A549 (cell line): ENCODE measurements around the gene HCRTR1. TPM values are rescaled to one million over a fixed set of nuclear protein-coding genes. Genes with fewer than 3 reads are reported as not detected.

ENCODE experiments used
- ATAC-seq, 2 experiments: fragments of 200-7000 bp in 1 of 2; fragments of >200 bp in 1 of 2; cut with Nextera tagmentation in 1 of 2; cut with Tn5 transposase in 1 of 2; 3 replicates each; pipeline versions ENCODE4 v1.8.0 to v1.9.1; 2018 to 2020; ENCODE audit warnings: mild to moderate bottlenecking in 1 of 2, moderate library complexity in 1 of 2
- CTCF ChIA-PET: fragments of 300-600 bp; sonication (Branson Sonifier 250); formaldehyde crosslinking; extraction: SDS; loops from one replicate; lab custom pipeline; 2021; ENCODE audit warnings: antibody characterized with exemption, inconsistent platforms; lab: Yijun Ruan, JAX
- POLR2A ChIA-PET: fragments of 350-600 bp; formaldehyde crosslinking; extraction: SDS; loops from one replicate; lab custom pipeline; 2021; ENCODE audit warnings: antibody characterized with exemption, inconsistent platforms; lab: Yijun Ruan, JAX
- DNase-seq, 2 experiments: peaks; one replicate each; pipeline versions ENCODE4 v3.0.0 to v3.0.0-alpha.2; 2011 to 2016; ENCODE audit warnings: low read depth in 1 of 2, low spot score in 1 of 2
- FAIRE-seq: peaks from 2 replicates; lab custom pipeline; 2011; peaks lifted over from hg19 to GRCh38; lab: Jason Lieb, UNC
- H3K27ac ChIP-seq, 2 experiments: fragments of >200 bp; sonication (Bioruptor Twin); formaldehyde crosslinking; 3 replicates each; pipeline ENCODE4 v1.5.1; 2016 to 2017
- H3K4me1 ChIP-seq: fragments of >200 bp; sonication (Bioruptor Twin); formaldehyde crosslinking; 3 replicates; pipeline ENCODE4 v1.6.1; 2016
- H3K4me2 ChIP-seq: fragments of >200 bp; sonication (Bioruptor Twin); formaldehyde crosslinking; 3 replicates; pipeline ENCODE4 v1.6.1; 2016
- H3K4me3 ChIP-seq: fragments of >200 bp; sonication (Bioruptor Twin); formaldehyde crosslinking; 3 replicates; pipeline ENCODE4 v1.5.1; 2016
- H3K9me3 ChIP-seq: fragments of >200 bp; sonication (Bioruptor Twin); formaldehyde crosslinking; 3 replicates; pipeline ENCODE4 v1.6.1; 2016
- BHLHE40 ChIP-seq: IDR thresholded peaks from 2 replicates; pipeline ENCODE4 v1.6.1; 2012; ENCODE audit warnings: low read depth, low read length, inconsistent platforms
- CBX2 ChIP-seq: fragments of 200-600 bp; sonication (generic); IDR thresholded peaks from 2 replicates; pipeline ENCODE4 v1.6.1; 2016; ENCODE audit warnings: low read depth, mild to moderate bottlenecking, borderline replicate concordance
- CBX8 ChIP-seq: fragments of 200-600 bp; sonication (generic); IDR thresholded peaks from 2 replicates; pipeline ENCODE4 v1.6.1; 2016
- CEBPB ChIP-seq, 2 experiments: fragments of >200 bp in 1 of 2; sonication (Bioruptor Twin) in 1 of 2; formaldehyde crosslinking in 1 of 2; IDR thresholded peaks; 2 replicates each; pipeline ENCODE4 v1.6.1; 2012 to 2016
- CHD2 ChIP-seq: fragments of 150-350 bp; IDR thresholded peaks from 2 replicates; pipeline ENCODE4 v1.6.1; 2014; ENCODE audit warnings: low read length; ENCODE audit not compliant: partially characterized antibody
- CHD4 ChIP-seq: fragments of 200-600 bp; sonication (generic); IDR thresholded peaks from 2 replicates; pipeline ENCODE4 v1.6.1; 2016; ENCODE audit warnings: antibody characterized with exemption, mild to moderate bottlenecking, borderline replicate concordance
- EP300 ChIP-seq, 2 experiments: fragments of >200 bp; sonication (Bioruptor Twin); formaldehyde crosslinking; IDR thresholded peaks; 2 replicates in 1 of 2; 3 replicates in 1 of 2; pipeline ENCODE4 v1.6.1; 2016 to 2017
- FOSB ChIP-seq: fragments of 250-450 bp; sonication (Bioruptor Pico); IDR thresholded peaks from 2 replicates; pipeline ENCODE4 v1.5.0; 2020; ENCODE audit warnings: mild to moderate bottlenecking, moderate library complexity
- FOSL2 ChIP-seq, 2 experiments: fragments of 450-650 bp in 1 of 2; fragments of >200 bp in 1 of 2; sonication (Bioruptor Twin) in 1 of 2; formaldehyde crosslinking; IDR thresholded peaks; 2 replicates each; pipeline versions ENCODE4 v1.5.0 to v1.6.1; 2016 to 2020; ENCODE audit warnings: mild to moderate bottlenecking in 1 of 2, moderate library complexity in 1 of 2
- FOXS1 ChIP-seq: fragments of 250-450 bp; sonication (Bioruptor Pico); IDR thresholded peaks from 2 replicates; pipeline ENCODE4 v1.5.0; 2020; ENCODE audit warnings: mild to moderate bottlenecking, moderate library complexity
- GATA3 ChIP-seq: IDR thresholded peaks from 2 replicates; pipeline ENCODE4 v1.6.1; 2012; ENCODE audit warnings: borderline replicate concordance
- HDAC2 ChIP-seq: fragments of 200-600 bp; sonication (generic); IDR thresholded peaks from 2 replicates; pipeline ENCODE4 v1.6.1; 2016
- HEYL ChIP-seq: fragments of 250-450 bp; sonication (Bioruptor Pico); IDR thresholded peaks from 2 replicates; pipeline ENCODE4 v1.8.0; 2021; ENCODE audit warnings: mild to moderate bottlenecking, moderate library complexity
- HOXB13 ChIP-seq: fragments of 250-450 bp; sonication (Bioruptor Pico); IDR thresholded peaks from 2 replicates; pipeline ENCODE4 v1.5.0; 2020; ENCODE audit warnings: low read depth, mild to moderate bottlenecking, moderate library complexity
- JUN ChIP-seq, 2 experiments: fragments of >200 bp; sonication (Bioruptor Twin); formaldehyde crosslinking; IDR thresholded peaks; 2 replicates in 1 of 2; 3 replicates in 1 of 2; pipeline ENCODE4 v1.6.1; 2016 to 2017
- JUNB ChIP-seq: fragments of >200 bp; sonication (Bioruptor Twin); formaldehyde crosslinking; IDR thresholded peaks from 2 replicates; pipeline ENCODE4 v1.6.1; 2016
- MYC ChIP-seq: IDR thresholded peaks from 2 replicates; pipeline ENCODE4 v1.6.1; 2012; ENCODE audit warnings: mild to moderate bottlenecking, inconsistent platforms, low read length, improper control_type of control experiment, borderline replicate concordance
- POLR2A ChIP-seq: IDR thresholded peaks from 2 replicates; pipeline ENCODE4 v1.6.1; 2012; ENCODE audit warnings: mild to moderate bottlenecking, low read length
- RAD21 ChIP-seq, 2 experiments: fragments of >200 bp in 1 of 2; sonication (Bioruptor Twin) in 1 of 2; formaldehyde crosslinking in 1 of 2; IDR thresholded peaks in 1 of 2; conservative IDR thresholded peaks in 1 of 2; 2 replicates in 1 of 2; 3 replicates in 1 of 2; pipeline ENCODE4 v1.6.1; 2012 to 2018; ENCODE audit warnings: inconsistent platforms in 1 of 2
- RARB ChIP-seq: fragments of 250-450 bp; sonication (Bioruptor Pico); IDR thresholded peaks from 2 replicates; pipeline ENCODE4 v1.8.0; 2021; ENCODE audit warnings: mild to moderate bottlenecking, moderate library complexity
- RCOR1 ChIP-seq: fragments of 150-350 bp; IDR thresholded peaks from 2 replicates; pipeline ENCODE4 v1.6.1; 2014; ENCODE audit warnings: antibody characterized with exemption, low read length, low read depth
- RNF2 ChIP-seq: fragments of 200-600 bp; sonication (generic); IDR thresholded peaks from 2 replicates; pipeline ENCODE4 v1.6.1; 2016; ENCODE audit warnings: low read depth, mild to moderate bottlenecking, antibody characterized with exemption, moderate library complexity, borderline replicate concordance
- SMC3 ChIP-seq: fragments of >200 bp; sonication (Bioruptor Twin); formaldehyde crosslinking; IDR thresholded peaks from 3 replicates; pipeline ENCODE4 v1.6.1; 2018; ENCODE audit warnings: inconsistent platforms
- TP53 ChIP-seq: fragments of 250-450 bp; sonication (Bioruptor Pico); IDR thresholded peaks from 2 replicates; pipeline ENCODE4 v1.5.0; 2021; ENCODE audit warnings: mild to moderate bottlenecking, moderate library complexity
- ZFP36 ChIP-seq: fragments of 450-650 bp; IDR thresholded peaks from 2 replicates; pipeline ENCODE4 v1.6.1; 2014; ENCODE audit warnings: borderline replicate concordance; ENCODE audit not compliant: partially characterized antibody
- WGBS: methylation state at CpG from one replicate; pipeline ENCODE4 v1.1.6; 2017; ENCODE audit errors: missing lambda C conversion rate; 5-methylcytosine and 5-hydroxymethylcytosine counted together
- polyA plus RNA-seq, 4 experiments: library from polyadenylated mRNA; depleted of rRNA in 3 of 4; stranded (reverse); fragments of >200 nt; fragmentation: RNase III in 1 of 4; extraction: RNeasy Plus Mini Kit Qiagen cat#74134 plus additional on column Dnase treatment in 1 of 4; gene quantifications; 2 replicates in 3 of 4; 3 replicates in 1 of 4; pipeline ENCODE4 v1.2.3, GENCODE V29; 2011 to 2017
- TF ChIP-seq, protein P1 (sequence below): IDR thresholded peaks from 2 replicates; pipeline ENCODE4 v1.6.1; 2012; ENCODE audit warnings: low read depth, borderline replicate concordance
- TF ChIP-seq, protein P2 (sequence below): fragments of >200 bp; sonication (Bioruptor Twin); formaldehyde crosslinking; IDR thresholded peaks from 3 replicates; pipeline ENCODE4 v1.6.1; 2016
- TF ChIP-seq, protein P3 (sequence below): fragments of >200 bp; sonication (Bioruptor Twin); formaldehyde crosslinking; IDR thresholded peaks from 2 replicates; pipeline ENCODE4 v1.6.1; 2016
- TF ChIP-seq, protein P4 (sequence below): IDR thresholded peaks from 2 replicates; pipeline ENCODE4 v1.6.1; 2012
- TF ChIP-seq, protein P5 (sequence below): IDR thresholded peaks from 2 replicates; pipeline ENCODE4 v1.6.1; 2012

The HCRTR1 gene
- polyA plus RNA-seq, 2 of the 4 experiments (the other 2 are of a cell fraction), result not detected

DNA sequence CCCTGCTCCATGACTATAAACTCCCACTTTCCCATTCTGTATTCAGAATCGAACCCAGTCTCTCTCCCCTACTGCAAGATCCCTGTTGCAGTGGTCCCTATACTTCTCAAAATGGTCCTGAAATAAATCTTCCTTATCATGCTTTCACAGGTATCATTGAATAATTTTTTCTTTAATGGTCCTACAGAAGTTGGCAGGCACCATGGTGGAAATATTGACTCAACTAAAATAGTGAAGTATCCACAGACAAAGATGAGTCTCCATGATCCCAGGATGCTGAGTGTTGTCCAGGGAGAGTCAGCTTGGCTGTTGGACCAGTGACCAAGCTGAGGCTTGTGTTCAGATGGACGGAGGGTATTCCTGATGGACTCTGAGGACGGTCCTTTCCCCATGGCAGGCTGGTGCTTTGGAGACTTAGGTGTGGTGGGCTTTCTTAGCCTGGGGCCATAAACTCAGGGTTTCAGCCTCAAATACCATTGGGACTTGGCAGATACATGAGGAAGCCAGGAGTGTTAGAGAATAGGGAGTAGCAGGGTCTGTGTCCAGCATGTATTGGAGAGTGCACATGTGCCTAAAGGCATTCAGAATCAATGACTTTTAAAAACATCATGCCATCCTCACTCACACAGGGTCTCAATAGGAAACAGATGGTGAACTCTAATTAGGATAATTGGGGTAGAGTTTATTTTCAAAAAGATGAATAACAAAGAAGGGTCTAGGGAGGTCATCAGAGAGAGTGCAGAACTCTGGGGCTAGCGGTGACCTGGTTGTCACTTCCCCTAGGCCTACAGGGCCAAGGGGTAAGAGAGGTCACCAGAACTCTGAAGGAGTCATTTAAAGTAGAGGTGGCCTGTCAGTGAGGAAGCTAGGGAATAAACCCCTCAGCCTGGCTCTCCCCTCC is 21.4 kb upstream of the HCRTR1 start:
- POLR2A ChIA-PET, result no interaction called here
- Histone ChIP-seq H3K4me3 (no peak overlapping the region), H3K27ac (no peak overlapping the region), H3K4me1 (peaks cover 12% of the 10 kb centered on the region; the same call in 2 of the 3 replicates), H3K4me2 (no peak overlapping the region), H3K9me3 (no peaks in the 10 kb centered on the region)
- no peak for DNase-seq
- CTCF ChIA-PET, result interaction anchor here (0.7 to 15.8 kb wide), 7 partner anchors 8 to 193 kb away, joined by 3 to 252 read pairs (median 4); partner anchors contain the start of gene TINAGL1
- ATAC-seq, result no peak
- no peak for FAIRE-seq
- WGBS, result 52% methylated on average over 4 of the region's 4 CpGs
- TF ChIP-seq RAD21 (conservative IDR thresholded peaks at IDR 0.05 in 1 of 2, IDR thresholded peaks at IDR 0.05 in 1 of 2) (no peak), ZFP36 (no peak), RNF2 (no peak), CHD4 (no peak), CBX2 (no peak), FOSL2 (IDR thresholded peaks at IDR 0.05) (no peak), FOSL2 (CRISPR knock-in tag; IDR thresholded peaks at IDR 0.05) (no peak), POLR2A (no peak), HOXB13 (CRISPR knock-in tag) (no peak), JUNB (no peak), TP53 (no peak), RARB (CRISPR knock-in tag) (no peak), CBX8 (no peak), JUN (IDR thresholded peaks at IDR 0.05) (no peak), GATA3 (no peak), RCOR1 (no peak), MYC (no peak), HDAC2 (no peak)
- TF ChIP-seq, protein P1, sequence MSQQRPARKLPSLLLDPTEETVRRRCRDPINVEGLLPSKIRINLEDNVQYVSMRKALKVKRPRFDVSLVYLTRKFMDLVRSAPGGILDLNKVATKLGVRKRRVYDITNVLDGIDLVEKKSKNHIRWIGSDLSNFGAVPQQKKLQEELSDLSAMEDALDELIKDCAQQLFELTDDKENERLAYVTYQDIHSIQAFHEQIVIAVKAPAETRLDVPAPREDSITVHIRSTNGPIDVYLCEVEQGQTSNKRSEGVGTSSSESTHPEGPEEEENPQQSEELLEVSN, result no peak
- TF ChIP-seq, protein P2, sequence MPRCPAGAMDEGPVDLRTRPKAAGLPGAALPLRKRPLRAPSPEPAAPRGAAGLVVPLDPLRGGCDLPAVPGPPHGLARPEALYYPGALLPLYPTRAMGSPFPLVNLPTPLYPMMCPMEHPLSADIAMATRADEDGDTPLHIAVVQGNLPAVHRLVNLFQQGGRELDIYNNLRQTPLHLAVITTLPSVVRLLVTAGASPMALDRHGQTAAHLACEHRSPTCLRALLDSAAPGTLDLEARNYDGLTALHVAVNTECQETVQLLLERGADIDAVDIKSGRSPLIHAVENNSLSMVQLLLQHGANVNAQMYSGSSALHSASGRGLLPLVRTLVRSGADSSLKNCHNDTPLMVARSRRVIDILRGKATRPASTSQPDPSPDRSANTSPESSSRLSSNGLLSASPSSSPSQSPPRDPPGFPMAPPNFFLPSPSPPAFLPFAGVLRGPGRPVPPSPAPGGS, result no peak
- TF ChIP-seq, protein P3, sequence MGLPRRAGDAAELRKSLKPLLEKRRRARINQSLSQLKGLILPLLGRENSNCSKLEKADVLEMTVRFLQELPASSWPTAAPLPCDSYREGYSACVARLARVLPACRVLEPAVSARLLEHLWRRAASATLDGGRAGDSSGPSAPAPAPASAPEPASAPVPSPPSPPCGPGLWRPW, result no peak

DNA sequence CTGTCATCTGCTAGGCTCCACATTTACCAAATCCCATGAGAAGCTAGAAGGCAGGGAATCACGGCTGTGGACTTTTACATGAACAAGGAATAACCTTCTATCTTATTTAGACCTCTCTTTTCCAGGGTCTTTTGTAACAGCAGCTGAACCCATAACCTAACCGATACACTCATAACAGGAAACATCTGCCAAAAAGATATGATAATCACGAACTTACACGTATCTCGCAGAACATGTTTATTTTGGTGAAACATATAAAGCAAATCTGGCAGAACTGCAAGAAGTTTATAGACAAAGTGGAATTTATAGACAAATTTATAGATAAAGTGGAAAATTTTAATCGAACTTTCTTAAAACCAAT is 20.8 kb upstream of the HCRTR1 start:
- Histone ChIP-seq H3K4me2 (no peak overlapping the region), H3K4me3 (no peak overlapping the region), H3K27ac (no peak overlapping the region), H3K9me3 (no peaks in the 10 kb centered on the region), H3K4me1 (peaks cover 8% of the 10 kb centered on the region; the same call in 2 of the 3 replicates)
- 63% methylated on average over 6 of the region's 6 CpGs for WGBS
- no peak for ATAC-seq
- CTCF ChIA-PET, result interaction anchor here (0.7 to 15.8 kb wide), 6 partner anchors 9 to 193 kb away, joined by 3 to 252 read pairs (median 4); partner anchors contain the start of gene TINAGL1
- no peak for DNase-seq
- POLR2A ChIA-PET, result no interaction called here
- TF ChIP-seq EP300 (IDR thresholded peaks at IDR 0.05) (no peak), CBX2 (no peak), HOXB13 (CRISPR knock-in tag) (no peak), HEYL (CRISPR knock-in tag) (no peak), FOXS1 (no peak), BHLHE40 (no peak), RNF2 (no peak), SMC3 (no peak), FOSB (no peak), CHD2 (no peak), MYC (no peak), CEBPB (IDR thresholded peaks at IDR 0.05) (no peak)
- TF ChIP-seq, protein P1, result no peak
- TF ChIP-seq, protein P4, sequence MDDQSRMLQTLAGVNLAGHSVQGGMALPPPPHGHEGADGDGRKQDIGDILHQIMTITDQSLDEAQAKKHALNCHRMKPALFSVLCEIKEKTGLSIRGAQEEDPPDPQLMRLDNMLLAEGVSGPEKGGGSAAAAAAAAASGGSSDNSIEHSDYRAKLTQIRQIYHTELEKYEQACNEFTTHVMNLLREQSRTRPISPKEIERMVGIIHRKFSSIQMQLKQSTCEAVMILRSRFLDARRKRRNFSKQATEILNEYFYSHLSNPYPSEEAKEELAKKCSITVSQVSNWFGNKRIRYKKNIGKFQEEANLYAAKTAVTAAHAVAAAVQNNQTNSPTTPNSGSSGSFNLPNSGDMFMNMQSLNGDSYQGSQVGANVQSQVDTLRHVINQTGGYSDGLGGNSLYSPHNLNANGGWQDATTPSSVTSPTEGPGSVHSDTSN, result no peak
- TF ChIP-seq, protein P5, sequence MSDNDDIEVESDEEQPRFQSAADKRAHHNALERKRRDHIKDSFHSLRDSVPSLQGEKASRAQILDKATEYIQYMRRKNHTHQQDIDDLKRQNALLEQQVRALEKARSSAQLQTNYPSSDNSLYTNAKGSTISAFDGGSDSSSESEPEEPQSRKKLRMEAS, result no peak
- no peak for FAIRE-seq
